MM.1S (cell line): ENCODE data around the gene SLC25A29.
"Not testable (repeated sequence)": the region's sequence is repeated elsewhere in the genome, so short reads cannot be mapped to it uniquely, and the experiment has no call there.

Experiments
- DNase-seq: peaks from one replicate; pipeline ENCODE4 v3.0.0-alpha.2; 2015
- H2AFZ ChIP-seq: fragments of 300-600 bp; sonication (generic); 2 replicates; pipeline ENCODE4 v1.6.0; 2016; ENCODE audit warnings: antibody characterized with exemption, low read length
- H3F3A ChIP-seq: fragments of 300-600 bp; sonication (generic); 2 replicates; pipeline ENCODE4 v1.6.1; 2016; ENCODE audit warnings: mild to moderate bottlenecking, antibody characterized with exemption, low read length, moderate library complexity, mixed read lengths; ENCODE audit not compliant: insufficient read depth
- H3K27ac ChIP-seq: fragments of 300-600 bp; sonication (generic); 2 replicates; pipeline ENCODE4 v1.5.1; 2016; ENCODE audit warnings: mild to moderate bottlenecking, low read length
- H3K27me3 ChIP-seq: fragments of 300-600 bp; sonication (generic); replicated peaks from 2 replicates; pipeline ENCODE4 v1.6.0; 2016; ENCODE audit warnings: low read length; ENCODE audit not compliant: insufficient read depth
- H3K36me3 ChIP-seq: fragments of 300-600 bp; sonication (generic); replicated peaks from 2 replicates; pipeline ENCODE4 v1.6.1; 2016; ENCODE audit warnings: mild to moderate bottlenecking, low read length, mixed read lengths; ENCODE audit not compliant: insufficient read depth
- H3K4me1 ChIP-seq: fragments of 300-600 bp; sonication (generic); 2 replicates; pipeline ENCODE4 v1.6.1; 2016; ENCODE audit warnings: low read length, mixed read lengths
- H3K4me2 ChIP-seq: fragments of 300-600 bp; sonication (generic); 2 replicates; pipeline ENCODE4 v1.6.0; 2016; ENCODE audit warnings: low read depth, low read length
- H3K4me3 ChIP-seq: fragments of 300-600 bp; sonication (generic); 2 replicates; pipeline ENCODE4 v1.5.1; 2016; ENCODE audit warnings: low read length, mixed read lengths
- H3K79me2 ChIP-seq: fragments of 300-600 bp; sonication (generic); 2 replicates; pipeline ENCODE4 v1.6.1; 2016; ENCODE audit warnings: mixed run types, low read length, mixed read lengths
- H3K9ac ChIP-seq: fragments of 300-600 bp; sonication (generic); 2 replicates; pipeline ENCODE4 v1.6.1; 2016; ENCODE audit warnings: low read length, mixed read lengths
- H3K9me2 ChIP-seq: fragments of 300-600 bp; sonication (generic); replicated peaks from 2 replicates; pipeline ENCODE4 v1.6.1; 2016; ENCODE audit warnings: mild to moderate bottlenecking, low read length, mixed read lengths; ENCODE audit not compliant: insufficient read depth
- H3K9me3 ChIP-seq: fragments of 300-600 bp; sonication (generic); replicated peaks from 2 replicates; pipeline ENCODE4 v1.6.1; 2016; ENCODE audit warnings: mild to moderate bottlenecking, low read length, mixed read lengths; ENCODE audit not compliant: insufficient read depth
- H4K20me1 ChIP-seq: fragments of 300-600 bp; sonication (generic); 2 replicates; pipeline ENCODE4 v1.6.1; 2016; ENCODE audit warnings: mild to moderate bottlenecking, low read length, moderate library complexity, mixed read lengths; ENCODE audit not compliant: insufficient read depth
- EZH2 ChIP-seq: fragments of 300-600 bp; sonication (generic); optimal IDR thresholded peaks from 2 replicates; pipeline ENCODE3; 2017; ENCODE audit warnings: low read depth, mild to moderate bottlenecking, antibody characterized with exemption, low read length, mixed read lengths
- EZH2phosphoT487 ChIP-seq: fragments of 300-600 bp; sonication (generic); IDR thresholded peaks from 2 replicates; pipeline ENCODE4 v1.6.1; 2018; ENCODE audit warnings: antibody characterized with exemption, low read length
- TF ChIP-seq, protein P1 (sequence below): fragments of 300-600 bp; sonication (generic); IDR thresholded peaks from 2 replicates; pipeline ENCODE4 v1.5.1; 2016; ENCODE audit warnings: antibody characterized with exemption, low read length, mixed read lengths

SLC25A29 gene

DNA sequence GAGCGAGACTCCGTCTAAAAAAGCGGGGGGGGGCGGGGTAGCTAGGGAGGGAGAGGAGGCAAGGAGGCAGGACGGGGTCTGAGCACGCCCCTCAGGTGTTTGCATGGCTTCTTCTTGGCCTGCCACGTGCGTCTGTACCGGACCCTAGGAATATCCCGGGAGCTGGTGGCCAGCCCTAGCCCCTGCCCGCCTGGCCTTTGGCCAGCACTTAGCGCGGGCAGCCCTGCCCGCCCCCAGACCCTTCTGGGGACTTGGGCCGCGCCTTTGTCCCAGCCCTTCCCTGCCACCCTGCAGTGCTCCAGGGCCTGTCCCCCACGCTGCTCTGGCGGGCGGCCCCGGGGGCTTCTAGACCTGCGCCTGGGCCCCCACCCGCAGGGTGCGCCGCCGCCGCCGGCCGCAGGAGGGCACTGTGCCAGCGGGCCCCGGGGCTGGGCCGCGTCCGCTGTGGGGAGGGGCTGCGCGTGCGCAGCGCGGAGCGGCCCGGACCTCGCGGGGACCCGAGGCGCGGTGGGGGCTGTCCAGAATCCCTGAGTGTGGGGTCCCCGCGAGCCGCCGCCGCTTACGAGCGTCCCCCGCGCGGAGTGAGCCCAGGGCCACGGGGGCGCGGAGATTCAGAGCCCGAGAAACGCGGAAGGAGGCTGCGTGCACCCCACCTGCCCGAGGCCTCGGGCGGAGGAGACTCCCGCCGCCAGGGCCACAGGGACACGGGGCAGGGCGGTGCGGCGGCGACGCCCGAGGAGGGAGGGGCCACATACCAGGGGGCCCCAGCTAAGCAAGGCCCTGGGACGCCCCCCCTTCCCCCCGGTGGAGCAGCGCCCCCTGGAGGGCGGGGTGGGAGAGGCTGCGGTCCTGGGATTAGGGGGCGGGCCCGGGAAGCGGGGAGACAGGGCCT is 21.0 kb downstream of the SLC25A29 start:
- Histone ChIP-seq H3K79me2 (peaks cover 10% of the 10 kb centered on the region), H3K4me2 (peak overlapping the region; percentile 59; the same call in 1 of the 2 replicates), H4K20me1 (no peaks in the 10 kb centered on the region), H3F3A (no peaks in the 10 kb centered on the region), H3K27me3 (no peaks in the 10 kb centered on the region), H3K4me3 (peak overlapping the region; percentile 66), H3K9me3 (no peaks in the 10 kb centered on the region), H3K4me1 (no peaks in the 10 kb centered on the region), H3K9ac (peak overlapping the region; percentile 78), H3K27ac (no peak overlapping the region), H3K36me3 (no peaks in the 10 kb centered on the region), H3K9me2 (no peaks in the 10 kb centered on the region), H2AFZ (peak overlapping the region; percentile 65)
- TF ChIP-seq EZH2phosphoT487 (no peak), EZH2 (no peak)
- TF ChIP-seq, protein P1, sequence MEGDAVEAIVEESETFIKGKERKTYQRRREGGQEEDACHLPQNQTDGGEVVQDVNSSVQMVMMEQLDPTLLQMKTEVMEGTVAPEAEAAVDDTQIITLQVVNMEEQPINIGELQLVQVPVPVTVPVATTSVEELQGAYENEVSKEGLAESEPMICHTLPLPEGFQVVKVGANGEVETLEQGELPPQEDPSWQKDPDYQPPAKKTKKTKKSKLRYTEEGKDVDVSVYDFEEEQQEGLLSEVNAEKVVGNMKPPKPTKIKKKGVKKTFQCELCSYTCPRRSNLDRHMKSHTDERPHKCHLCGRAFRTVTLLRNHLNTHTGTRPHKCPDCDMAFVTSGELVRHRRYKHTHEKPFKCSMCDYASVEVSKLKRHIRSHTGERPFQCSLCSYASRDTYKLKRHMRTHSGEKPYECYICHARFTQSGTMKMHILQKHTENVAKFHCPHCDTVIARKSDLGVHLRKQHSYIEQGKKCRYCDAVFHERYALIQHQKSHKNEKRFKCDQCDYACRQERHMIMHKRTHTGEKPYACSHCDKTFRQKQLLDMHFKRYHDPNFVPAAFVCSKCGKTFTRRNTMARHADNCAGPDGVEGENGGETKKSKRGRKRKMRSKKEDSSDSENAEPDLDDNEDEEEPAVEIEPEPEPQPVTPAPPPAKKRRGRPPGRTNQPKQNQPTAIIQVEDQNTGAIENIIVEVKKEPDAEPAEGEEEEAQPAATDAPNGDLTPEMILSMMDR, result peak; percentile 48
- DNase-seq, result peak; percentile 50

DNA sequence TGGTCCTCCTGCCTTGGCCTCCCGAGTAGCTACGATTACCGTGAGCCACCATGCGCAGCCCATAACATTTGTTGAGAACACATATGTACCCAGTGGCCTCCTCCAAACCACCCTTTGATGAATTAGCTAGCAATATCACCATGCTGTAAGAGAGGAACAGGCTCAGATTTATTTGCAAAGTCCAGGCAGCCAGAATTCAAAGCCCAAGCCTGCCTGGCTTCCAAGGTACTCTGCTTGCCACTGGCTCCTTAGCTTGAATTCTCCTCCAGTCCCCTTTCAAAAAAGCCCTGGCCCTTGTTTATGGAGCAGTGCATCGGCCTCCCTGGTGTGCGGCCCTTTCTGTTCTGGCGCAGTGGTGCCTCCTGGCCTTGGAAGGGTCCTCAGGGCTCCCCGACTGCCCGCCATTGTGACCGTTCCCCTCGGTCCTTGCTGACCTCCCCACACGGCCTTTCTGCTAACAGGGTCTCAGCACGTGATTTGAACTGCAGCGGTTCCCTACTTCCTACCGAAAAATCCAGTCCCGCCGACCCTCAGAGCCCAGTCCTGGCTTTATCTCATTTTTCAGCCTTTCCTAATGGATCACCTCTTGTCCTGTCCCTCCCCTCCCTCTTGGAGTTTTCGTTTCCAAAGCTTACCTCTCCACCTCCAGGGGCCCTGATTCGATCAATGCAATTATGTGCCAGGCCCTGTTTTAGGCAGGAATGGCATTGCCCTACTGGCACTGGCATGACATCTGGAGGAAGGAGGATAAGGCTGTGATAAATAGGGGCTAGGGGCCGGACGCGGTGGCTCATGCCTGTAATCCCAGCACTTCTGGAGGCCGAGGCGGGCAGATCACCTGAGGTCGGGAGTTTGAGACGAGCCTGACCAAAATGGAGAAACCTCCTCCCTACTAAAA is 22.0 kb downstream of the SLC25A29 start:
- Histone ChIP-seq H3K27me3 (no peaks in the 10 kb centered on the region), H3K9ac (no peak overlapping the region), H2AFZ (no peak overlapping the region), H3K4me2 (no peak overlapping the region), H3K79me2 (peaks cover 20% of the 10 kb centered on the region), H3K36me3 (no peaks in the 10 kb centered on the region), H3K9me2 (no peaks in the 10 kb centered on the region), H3K4me3 (no peak overlapping the region), H3K27ac (no peak overlapping the region), H3K4me1 (peaks cover under 1% of the 10 kb centered on the region; the same call in 1 of the 2 replicates), H3K9me3 (no peaks in the 10 kb centered on the region), H3F3A (no peaks in the 10 kb centered on the region), H4K20me1 (no peaks in the 10 kb centered on the region)
- DNase-seq, result no peak
- no peak for TF ChIP-seq EZH2phosphoT487
- TF ChIP-seq, protein P1, result no peak
- TF ChIP-seq EZH2, result no peak

DNA sequence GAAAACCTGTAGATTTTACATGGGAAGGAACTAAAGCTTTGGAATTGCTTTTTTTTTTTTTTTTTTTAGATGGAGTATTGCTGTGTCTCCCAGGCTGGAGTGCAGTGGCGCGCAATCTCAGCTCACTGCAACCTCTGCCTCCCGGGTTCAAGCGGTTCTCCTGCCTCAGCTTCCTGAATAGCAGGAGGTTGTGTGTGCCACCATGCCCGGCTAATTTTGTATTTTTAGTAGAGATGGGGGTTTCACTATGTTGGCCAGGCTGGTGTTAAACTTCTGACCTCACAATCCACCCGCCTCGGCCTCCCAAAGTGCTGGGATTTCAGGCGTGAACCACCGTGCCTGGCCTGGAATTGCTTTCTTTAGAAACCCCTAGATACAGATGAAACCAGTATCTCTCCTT is 22.8 kb downstream of the SLC25A29 start:
- H3K27ac ChIP-seq, H3K9ac ChIP-seq, H3K27me3 ChIP-seq, H3F3A ChIP-seq, H2AFZ ChIP-seq, H4K20me1 ChIP-seq, H3K9me2 ChIP-seq, H3K4me3 ChIP-seq, H3K4me2 ChIP-seq, H3K4me1 ChIP-seq, H3K36me3 ChIP-seq, DNase-seq, H3K9me3 ChIP-seq: not testable (repeated sequence)
- H3K79me2 ChIP-seq, result peaks cover 28% of the 10 kb centered on the region
